HG03066 (cell line): ENCODE results near the gene SAMD1.
"Not testable (repeated sequence)": the region's sequence is repeated elsewhere in the genome, so short reads cannot be mapped to it uniquely, and the experiment has no call there.

ENCODE experiments used
- ATAC-seq: cut with Tn5 transposase; IDR thresholded peaks from one replicate; pipeline ENCODE4 v1.9.1; 2021; ENCODE audit warnings: low read depth; ENCODE audit not compliant: unreplicated experiment

The SAMD1 gene

GRCh38 chr19:14042659-14043608 is 47.6 kb downstream of the SAMD1 start:
- not testable (repeated sequence) for ATAC-seq

DNA sequence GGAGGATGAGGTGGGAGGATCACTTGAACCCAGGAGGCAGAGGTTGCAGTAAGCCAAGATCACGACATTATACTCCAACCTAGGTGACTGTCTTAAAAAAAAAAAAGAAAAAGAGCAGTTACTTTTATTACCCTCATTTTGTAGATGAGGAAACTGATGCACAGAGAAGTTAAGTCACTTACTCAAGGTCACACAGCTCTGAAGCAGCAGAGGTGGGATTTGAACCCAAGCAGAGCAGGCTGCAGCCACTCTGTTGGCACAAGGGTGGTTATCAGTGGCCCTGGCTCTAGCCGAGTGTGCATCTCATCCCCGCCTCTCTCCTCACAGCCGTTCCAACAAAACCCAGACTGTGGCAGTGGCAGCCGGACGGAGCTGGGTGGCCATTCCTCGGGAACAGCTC is 51.4 kb downstream of the SAMD1 start:
- ATAC-seq = no peak
